IMR-90 (cell line): ENCODE measurements around the gene SLC9A2. TPM values are rescaled to one million over a fixed set of nuclear protein-coding genes. Genes with fewer than 3 reads are reported as not detected.

Experiments used
- ATAC-seq: fragments of 200-7000 bp; cut with Tn5 transposase; 2 replicates; pipeline ENCODE4 v1.9.1; 2020; ENCODE audit warnings: low read depth, mild to moderate bottlenecking, moderate library complexity
- BruUV-seq: library from RNA; stranded (reverse); fragments of 400-500 nt; replicated peaks from 2 replicates; lab custom pipeline; 2021; lab: Mats Ljungman, UMichigan
- CTCF ChIA-PET: fragments of 300-600 bp; formaldehyde crosslinking; extraction: SDS; loops from one replicate; lab custom pipeline; 2021; ENCODE audit warnings: antibody characterized with exemption; lab: Yijun Ruan, JAX
- POLR2A ChIA-PET: fragments of 300-600 bp; sonication (Branson Sonifier 250); formaldehyde crosslinking; loops from one replicate; lab custom pipeline; 2022; ENCODE audit warnings: antibody characterized with exemption; ENCODE audit not compliant: unreplicated experiment; lab: Charles Lee
- DNase-seq: peaks from one replicate; pipeline ENCODE4 v3.0.0; 2013
- H2AFZ ChIP-seq: replicated peaks from 2 replicates; pipeline ENCODE3; 2013; ENCODE audit warnings: low read length, mild to moderate bottlenecking; ENCODE audit not compliant: poor library complexity
- H2AK5ac ChIP-seq: 2 replicates; pipeline ENCODE4 v1.6.1; 2013; ENCODE audit warnings: low read depth, low read length, inconsistent platforms
- H2AK9ac ChIP-seq: replicated peaks from 2 replicates; pipeline ENCODE3; 2013; ENCODE audit warnings: mild to moderate bottlenecking, low read depth, low read length, moderate library complexity; ENCODE audit not compliant: poor library complexity
- H2BK120ac ChIP-seq: 2 replicates; pipeline ENCODE4 v1.6.1; 2013; ENCODE audit warnings: low read depth, low read length, inconsistent platforms
- H2BK15ac ChIP-seq: 3 replicates; pipeline ENCODE4 v1.6.1; 2013; ENCODE audit warnings: low read depth, low read length, inconsistent platforms
- H2BK20ac ChIP-seq: 2 replicates; pipeline ENCODE4 v1.6.1; 2013; ENCODE audit warnings: low read depth, mild to moderate bottlenecking, inconsistent platforms, low read length, moderate library complexity
- H2BK5ac ChIP-seq: 2 replicates; pipeline ENCODE4 v1.6.1; 2013; ENCODE audit warnings: mild to moderate bottlenecking, low read depth, low read length, inconsistent platforms; ENCODE audit not compliant: poor library complexity, severe bottlenecking
- H3K14ac ChIP-seq: replicated peaks from 2 replicates; pipeline ENCODE4 v1.6.1; 2013; ENCODE audit warnings: low read depth, low read length, inconsistent platforms
- H3K18ac ChIP-seq: 2 replicates; pipeline ENCODE4 v1.6.1; 2013; ENCODE audit warnings: low read depth, low read length, control low read depth
- H3K23ac ChIP-seq: 2 replicates; pipeline ENCODE4 v1.6.1; 2013; ENCODE audit warnings: low read depth, low read length, inconsistent platforms
- H3K27ac ChIP-seq: 2 replicates; pipeline ENCODE4 v1.5.1; 2013; ENCODE audit warnings: mild to moderate bottlenecking, control low read depth, low read length; ENCODE audit not compliant: insufficient read depth
- H3K27me3 ChIP-seq: 2 replicates; pipeline ENCODE4 v1.6.1; 2013; ENCODE audit warnings: low read length; ENCODE audit not compliant: control insufficient read depth, insufficient read depth
- H3K36me3 ChIP-seq: 2 replicates; pipeline ENCODE4 v1.6.1; 2013; ENCODE audit warnings: low read length, mixed read lengths; ENCODE audit not compliant: control insufficient read depth, insufficient read depth
- H3K4ac ChIP-seq: 2 replicates; pipeline ENCODE4 v1.6.1; 2013; ENCODE audit warnings: low read depth, low read length, inconsistent platforms
- H3K4me1 ChIP-seq: 2 replicates; pipeline ENCODE4 v1.6.1; 2013; ENCODE audit warnings: low read length, mixed read lengths; ENCODE audit not compliant: control insufficient read depth, insufficient read depth
- H3K4me2 ChIP-seq: 2 replicates; pipeline ENCODE4 v1.6.1; 2013; ENCODE audit warnings: low read depth, mild to moderate bottlenecking, control low read depth, low read length, moderate library complexity
- H3K4me3 ChIP-seq: 2 replicates; pipeline ENCODE4 v1.5.1; 2013; ENCODE audit warnings: low read depth, mild to moderate bottlenecking, control low read depth, low read length, moderate library complexity; ENCODE audit not compliant: insufficient read depth
- H3K56ac ChIP-seq: 2 replicates; pipeline ENCODE4 v1.6.1; 2013; ENCODE audit warnings: low read length, inconsistent platforms; ENCODE audit not compliant: insufficient read depth; ENCODE audit errors: extremely low read depth
- H3K79me1 ChIP-seq, 2 experiments: 2 replicates each; pipeline ENCODE4 v1.6.1; 2013; ENCODE audit warnings: low read length in 2 of 2, inconsistent platforms in 1 of 2, low read depth in 1 of 2
- H3K9ac ChIP-seq: 2 replicates; pipeline ENCODE4 v1.6.1; 2013; ENCODE audit warnings: low read depth, low read length, control low read depth
- H3K9me1 ChIP-seq: 2 replicates; pipeline ENCODE4 v1.6.1; 2013; ENCODE audit warnings: low read length, inconsistent platforms; ENCODE audit not compliant: insufficient read depth
- H3K9me3 ChIP-seq: 2 replicates; pipeline ENCODE4 v1.6.1; 2013; ENCODE audit warnings: low read length; ENCODE audit not compliant: control insufficient read depth, insufficient read depth
- H4K20me1 ChIP-seq: 2 replicates; pipeline ENCODE4 v1.6.1; 2013; ENCODE audit warnings: low read length, inconsistent platforms; ENCODE audit not compliant: insufficient read depth
- H4K5ac ChIP-seq: 2 replicates; pipeline ENCODE4 v1.6.1; 2013; ENCODE audit warnings: mild to moderate bottlenecking, low read depth, low read length, control low read depth
- H4K8ac ChIP-seq, 2 experiments: 2 replicates each; pipeline ENCODE4 v1.6.1; 2013; ENCODE audit warnings: low read depth in 2 of 2, low read length in 2 of 2, control low read depth in 1 of 2, inconsistent platforms in 1 of 2
- H4K91ac ChIP-seq: 2 replicates; pipeline ENCODE4 v1.6.1; 2013; ENCODE audit warnings: low read depth, low read length, inconsistent platforms; ENCODE audit not compliant: insufficient read depth
- BHLHE40 ChIP-seq: fragments of 150-350 bp; IDR thresholded peaks from 2 replicates; pipeline ENCODE4 v1.6.1; 2016; ENCODE audit warnings: mild to moderate bottlenecking, low read depth, low read length
- CEBPB ChIP-seq: IDR thresholded peaks from 2 replicates; pipeline ENCODE4 v1.6.1; 2012; ENCODE audit warnings: low read depth, low read length, improper control_type of control experiment
- CHD1 ChIP-seq: IDR thresholded peaks from 2 replicates; pipeline ENCODE4 v1.6.1; 2012; ENCODE audit warnings: low read depth, low read length, improper control_type of control experiment
- FOS ChIP-seq: fragments of 150-350 bp; IDR thresholded peaks from 2 replicates; pipeline ENCODE4 v1.6.1; 2016; ENCODE audit warnings: low read depth, low read length
- MAFK ChIP-seq: IDR thresholded peaks from 2 replicates; pipeline ENCODE4 v1.6.1; 2012; ENCODE audit warnings: low read depth, low read length, improper control_type of control experiment
- NFE2L2 ChIP-seq: fragments of 150-350 bp; IDR thresholded peaks from 2 replicates; pipeline ENCODE4 v1.6.1; 2016; ENCODE audit warnings: low read depth, mild to moderate bottlenecking, low read length
- POLR2A ChIP-seq: IDR thresholded peaks from 2 replicates; pipeline ENCODE4 v1.6.1; 2012; ENCODE audit warnings: mild to moderate bottlenecking, low read depth, low read length
- RAD21 ChIP-seq: IDR thresholded peaks from 2 replicates; pipeline ENCODE4 v1.6.1; 2012; ENCODE audit warnings: low read length, improper control_type of control experiment
- RCOR1 ChIP-seq: IDR thresholded peaks from 2 replicates; pipeline ENCODE4 v1.6.1; 2012; ENCODE audit warnings: mild to moderate bottlenecking, low read length, improper control_type of control experiment; ENCODE audit not compliant: insufficient replicate concordance
- SMC3 ChIP-seq: fragments of 150-350 bp; IDR thresholded peaks from 2 replicates; pipeline ENCODE4 v1.6.1; 2016; ENCODE audit warnings: low read depth, mild to moderate bottlenecking, antibody characterized with exemption, low read length, moderate library complexity
- WGBS, 2 experiments: methylation state at CpG; one replicate each; pipeline versions ENCODE4 v1.1.5 to v1.1.7; 2013; ENCODE audit warnings: missing lambda C conversion rate in 2 of 2; ENCODE audit not compliant: insufficient read length in 1 of 2; ENCODE audit errors: extremely low coverage in 2 of 2; 5-methylcytosine and 5-hydroxymethylcytosine counted together
- dilution Hi-C: fragments of 300-500 bp; cut with HindIII; formaldehyde crosslinking; loops from one replicate; pipeline ENCODE4 v1.14.3; 2018; ENCODE audit warnings: low sequenced_read_pairs; ENCODE audit not compliant: unreplicated experiment
- in situ Hi-C: fragments of 300-500 bp; cut with MboI; formaldehyde crosslinking; loops from 3 replicates; pipeline ENCODE4 v1.14.3; 2019; ENCODE audit warnings: low sequenced_read_pairs, inconsistent platforms, mixed read lengths
- intact Hi-C: fragments of 100-400 bp; cut with micrococcal nuclease; formaldehyde crosslinking; loops from 2 replicates; pipeline ENCODE4 v1.10.0; 2022
- polyA plus RNA-seq, 3 experiments: library from polyadenylated mRNA; depleted of rRNA; stranded (reverse); fragments of >200 nt; gene quantifications; 2 replicates each; pipeline ENCODE4 v1.2.3, GENCODE V29; 2012; ENCODE audit warnings: low replicate concordance in 1 of 3
- total RNA-seq: library from RNA; depleted of rRNA; stranded (reverse); fragments of >200 nt; gene quantifications from 2 replicates; pipeline ENCODE4 v1.2.3, GENCODE V29; 2012
- TF ChIP-seq, protein P1 (sequence below): fragments of 150-350 bp; IDR thresholded peaks from 2 replicates; pipeline ENCODE4 v1.6.1; 2017; ENCODE audit warnings: mild to moderate bottlenecking, antibody characterized with exemption, low read length, low read depth

The SLC9A2 gene
- total and polyA plus RNA-seq, 2 of the 4 experiments (the other 2 are of a cell fraction) = not detected

DNA sequence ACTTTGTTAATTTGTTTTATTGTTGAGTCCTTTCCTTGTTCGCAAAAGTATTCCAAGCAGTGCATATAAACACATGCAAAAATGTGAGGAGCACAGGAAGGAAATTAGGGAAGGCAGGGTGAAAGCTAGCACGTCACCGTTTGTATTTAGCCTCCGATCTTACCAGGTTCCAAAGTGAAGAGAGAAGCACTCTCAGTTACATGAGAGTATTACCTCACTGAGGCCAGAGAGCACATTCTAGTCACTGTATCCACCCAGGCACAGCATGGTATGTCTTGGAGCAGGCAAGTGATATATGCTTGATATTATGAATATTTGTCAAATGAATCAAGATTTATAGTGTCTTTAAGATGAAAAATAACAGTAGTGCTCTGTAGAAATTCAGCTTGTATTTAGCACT lies 135.9 kb downstream of the SLC9A2 start:
- no peak overlapping the region for H3K27ac ChIP-seq
- H2AK9ac ChIP-seq = no peak overlapping the region
- BruUV-seq = no TSS peak
- ChIA-PET CTCF (interaction anchor here (4.2 kb wide), 1 partner anchor 51 kb away, joined by 22 read pairs; no protein-coding TSS in a partner anchor), POLR2A (no interaction called here)
- H3K9me3 ChIP-seq = no peaks in the 10 kb centered on the region
- H3K23ac ChIP-seq = no peak overlapping the region
- H3K9me1 ChIP-seq = no peaks in the 10 kb centered on the region
- no peaks in the 10 kb centered on the region for H3K36me3 ChIP-seq
- H4K8ac ChIP-seq = no peak overlapping the region
- H2AFZ ChIP-seq = no peak overlapping the region
- no peaks in the 10 kb centered on the region for H4K20me1 ChIP-seq
- no peak overlapping the region for H3K18ac ChIP-seq
- no peak overlapping the region for H2BK15ac ChIP-seq
- intact Hi-C loops = no loop called here
- H4K5ac ChIP-seq = no peak overlapping the region
- H3K4me3 ChIP-seq = no peak overlapping the region
- H3K56ac ChIP-seq = no peak overlapping the region
- H3K4ac ChIP-seq = no peak overlapping the region
- no peak overlapping the region for H3K14ac ChIP-seq
- no peak for ATAC-seq
- in situ Hi-C loops = no loop called here
- no peak overlapping the region for H2BK20ac ChIP-seq
- 20% methylated on average over 2 of the region's 4 CpGs; no CpG with 5 or more reads in 1 of the 2 experiments for WGBS, 2 experiments
- DNase-seq = no peak
- H3K4me2 ChIP-seq = no peak overlapping the region
- no peak for TF ChIP-seq FOS
- no peak for TF ChIP-seq RAD21
- TF ChIP-seq CHD1 = no peak
- TF ChIP-seq RCOR1 = no peak
- TF ChIP-seq POLR2A = no peak
- no peak for TF ChIP-seq BHLHE40
- TF ChIP-seq, protein P1, sequence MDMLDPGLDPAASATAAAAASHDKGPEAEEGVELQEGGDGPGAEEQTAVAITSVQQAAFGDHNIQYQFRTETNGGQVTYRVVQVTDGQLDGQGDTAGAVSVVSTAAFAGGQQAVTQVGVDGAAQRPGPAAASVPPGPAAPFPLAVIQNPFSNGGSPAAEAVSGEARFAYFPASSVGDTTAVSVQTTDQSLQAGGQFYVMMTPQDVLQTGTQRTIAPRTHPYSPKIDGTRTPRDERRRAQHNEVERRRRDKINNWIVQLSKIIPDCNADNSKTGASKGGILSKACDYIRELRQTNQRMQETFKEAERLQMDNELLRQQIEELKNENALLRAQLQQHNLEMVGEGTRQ = no peak
- TF ChIP-seq MAFK = no peak
- TF ChIP-seq NFE2L2 = no peak
- TF ChIP-seq CEBPB = no peak
- no peak for TF ChIP-seq SMC3
- no peaks in the 10 kb centered on the region; the same call in 1 of the 2 replicates for H3K4me1 ChIP-seq
- H3K79me1 ChIP-seq = no peaks in the 10 kb centered on the region
- no peaks in the 10 kb centered on the region; the same call in 1 of the 2 replicates for H3K27me3 ChIP-seq
- H3K9ac ChIP-seq = no peak overlapping the region
- H4K91ac ChIP-seq = no peak overlapping the region
- H2AK5ac ChIP-seq = no peak overlapping the region
- dilution Hi-C loops = no loop called here
- H2BK120ac ChIP-seq = no peak overlapping the region
- no peak overlapping the region for H2BK5ac ChIP-seq
